NCI-H2081 (cell line): Measurements from ENCODE around the gene USH2A.
A peak's percentile ranks its signal among the peaks of the same experiment; 100 is the strongest.

Experiments used
- DNase-seq, 2 experiments: peaks; one replicate each; lab custom pipeline; 2025; lab: John Stamatoyannopoulos, UW

Gene USH2A

GRCh38 chr1:215594640-215595039, 828.6 kb downstream of the USH2A start:
- peak; percentile 59 to 79 for DNase-seq

GRCh38 chr1:215590779-215591491, 832.3 kb downstream of the USH2A start:
- DNase-seq, result no peak

DNA sequence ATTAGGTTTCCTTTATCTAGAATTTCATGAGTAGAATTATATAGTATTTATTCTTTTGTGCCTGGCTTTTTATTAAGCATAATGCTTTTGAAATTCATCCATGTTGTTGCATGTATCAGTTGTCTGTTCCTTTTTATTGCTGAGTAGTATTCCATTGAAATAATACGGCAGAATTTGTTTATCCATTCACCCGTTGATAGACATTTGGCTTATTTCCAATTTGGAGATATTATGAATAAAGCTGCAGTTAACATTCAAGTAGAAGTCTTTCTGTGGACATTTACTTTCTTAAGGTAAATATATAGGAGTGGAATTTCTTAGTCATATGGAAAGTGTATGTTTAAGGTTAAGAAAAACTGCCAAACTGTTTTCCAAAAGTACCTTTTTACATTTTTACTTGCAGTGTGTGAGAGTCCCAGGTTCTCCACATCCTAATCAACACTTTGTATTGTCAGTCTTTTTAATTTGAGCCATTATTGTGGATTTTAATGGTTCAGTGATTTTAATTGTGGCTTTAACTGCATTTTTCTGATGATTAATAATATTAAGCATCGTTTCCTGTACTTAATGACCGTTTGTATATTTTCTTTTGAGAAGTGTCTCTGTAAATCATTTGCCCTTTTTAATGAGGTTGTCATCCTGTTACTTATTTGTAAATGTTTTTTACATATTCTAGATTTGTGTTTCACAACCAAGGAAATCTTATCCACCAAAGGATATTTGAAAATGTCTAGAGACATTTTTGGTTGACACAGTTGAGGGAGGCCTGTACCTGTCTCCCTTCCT, 833.4 kb downstream of the USH2A start:
- no peak for DNase-seq

GRCh38 chr1:215584389-215584788, 838.9 kb downstream of the USH2A start:
- DNase-seq, result no peak

- no peak for DNase-seq
Measured at GRCh38 chr1:215583185-215583749, 840.0 kb downstream of the USH2A start.

DNA sequence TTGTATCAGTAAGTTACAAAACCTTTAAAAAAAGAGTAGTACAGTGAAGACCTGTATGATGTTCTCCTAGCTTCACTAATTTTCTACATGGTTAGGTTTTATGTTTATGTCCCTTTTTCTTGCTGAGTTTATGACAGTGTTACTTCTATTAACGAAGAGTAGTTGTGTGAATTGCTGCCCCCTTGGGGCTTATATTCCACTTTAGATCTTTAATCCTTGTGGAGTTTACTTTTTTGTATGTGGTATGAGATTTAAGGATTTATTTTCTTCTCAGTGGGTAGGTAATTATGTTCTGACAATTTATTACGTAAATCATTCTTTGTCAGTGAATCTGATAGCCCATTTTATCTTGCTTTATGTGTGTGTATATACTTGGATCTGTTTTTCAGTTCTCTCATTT, 841.4 kb downstream of the USH2A start:
- DNase-seq, result no peak
